Esophagus (tissue), 2 donors: ENCODE measurements around the gene SMYD5. TPM values are rescaled to one million over a fixed set of nuclear protein-coding genes. Genes with fewer than 3 reads are reported as not detected.

ENCODE experiments used
- H3K27ac ChIP-seq, 2 donors: one replicate each; pipeline ENCODE4 v1.5.1; 2013; ENCODE audit warnings: low read depth in 2 of 2, mild to moderate bottlenecking in 2 of 2, inconsistent platforms in 1 of 2, low read length in 1 of 2, moderate library complexity in 1 of 2
- H3K27me3 ChIP-seq, 2 donors: one replicate each; pipeline ENCODE4 v1.6.1; 2013; ENCODE audit warnings: low read length in 2 of 2, control low read depth in 1 of 2, mild to moderate bottlenecking in 1 of 2; ENCODE audit not compliant: insufficient read depth in 2 of 2, control insufficient read depth in 1 of 2
- H3K36me3 ChIP-seq, 2 donors: one replicate each; pipeline ENCODE4 v1.6.1; 2013; ENCODE audit warnings: low read length in 1 of 2; ENCODE audit not compliant: control insufficient read depth in 2 of 2, insufficient read depth in 2 of 2
- H3K4me1 ChIP-seq, 2 donors: one replicate each; pipeline ENCODE4 v1.6.1; 2013; ENCODE audit warnings: low read length in 1 of 2; ENCODE audit not compliant: control insufficient read depth in 2 of 2, insufficient read depth in 2 of 2
- H3K4me3 ChIP-seq, 2 donors: one replicate each; pipeline ENCODE4 v1.5.1; 2013; ENCODE audit warnings: low read length in 2 of 2, mild to moderate bottlenecking in 2 of 2, low read depth in 1 of 2, moderate library complexity in 1 of 2
- H3K9me3 ChIP-seq, 2 donors: one replicate each; pipeline ENCODE4 v1.6.1; 2013; ENCODE audit warnings: mild to moderate bottlenecking in 2 of 2, low read depth in 1 of 2, low read length in 1 of 2, moderate library complexity in 1 of 2; ENCODE audit not compliant: control insufficient read depth in 2 of 2, insufficient read depth in 1 of 2
- WGBS, 2 donors: extraction: QIAGEN DNeasy Blood & Tissue Kit; methylation state at CpG; one replicate each; pipeline ENCODE4 v1.1.7; 2013; 5-methylcytosine and 5-hydroxymethylcytosine counted together
- polyA plus RNA-seq, 2 donors: library from polyadenylated mRNA; stranded (reverse); fragments of 200-250 nt; gene quantifications; one replicate each; pipeline ENCODE4 v1.2.3, GENCODE V29; 2013
- donor health status: healthy with polysubstance abuse.
- donor health status: Bipolar disorder and iron deficiency.

SMYD5 gene
- polyA plus RNA-seq, 2 donors = 12.6 to 13.6 TPM

- no peaks in the 10 kb centered on the region for H3K9me3 ChIP-seq
- H3K27me3 ChIP-seq = no peaks in the 10 kb centered on the region
- WGBS, 2 donors = 83 to 87% methylated on average over 9 of the region's 9 CpGs
- H3K27ac ChIP-seq = no peak overlapping the region
- H3K4me1 ChIP-seq = no peaks in the 10 kb centered on the region
- peaks cover 27 to 53% of the 10 kb centered on the region in 2 donors for H3K36me3 ChIP-seq
- H3K4me3 ChIP-seq = no peak overlapping the region
Observed at GRCh38 chr2:73249636-73250035, 35.6 kb downstream of the SMYD5 start.

GRCh38 chr2:73250872-73251846 is 37.1 kb downstream of the SMYD5 start:
- Histone ChIP-seq H3K27me3 (no peaks in the 10 kb centered on the region), H3K9me3 (no peaks in the 10 kb centered on the region), H3K36me3 (peaks cover 23 to 49% of the 10 kb centered on the region in 2 donors), H3K27ac (no peak overlapping the region), H3K4me1 (peaks cover 0 to 2% of the 10 kb centered on the region in 2 donors), H3K4me3 (no peak overlapping the region)
- WGBS, 2 donors = 82 to 88% methylated on average over 17 of the region's 17 CpGs

GRCh38 chr2:73252238-73253027 is 38.4 kb downstream of the SMYD5 start:
- Histone ChIP-seq H3K9me3 (no peaks in the 10 kb centered on the region), H3K36me3 (peaks cover 23 to 43% of the 10 kb centered on the region in 2 donors), H3K4me1 (peaks cover 0 to 2% of the 10 kb centered on the region in 2 donors), H3K4me3 (no peak overlapping the region), H3K27me3 (no peaks in the 10 kb centered on the region), H3K27ac (no peak overlapping the region)
- WGBS, 2 donors = 78 to 85% methylated on average over 17 of the region's 17 CpGs

- Histone ChIP-seq H3K27ac (peak overlapping the region in 1 of 2 donors; percentile 54), H3K36me3 (peaks cover 15 to 38% of the 10 kb centered on the region in 2 donors), H3K9me3 (no peaks in the 10 kb centered on the region), H3K4me1 (peaks cover 0 to 2% of the 10 kb centered on the region in 2 donors), H3K4me3 (no peak overlapping the region), H3K27me3 (no peaks in the 10 kb centered on the region)
- WGBS, 2 donors = 68 to 72% methylated on average over 2 of the region's 2 CpGs
Observed at GRCh38 chr2:73253400-73253799, 39.4 kb downstream of the SMYD5 start.

GRCh38 chr2:73253901-73254300 is 39.9 kb downstream of the SMYD5 start:
- no peaks in the 10 kb centered on the region for H3K9me3 ChIP-seq
- peaks cover 15 to 35% of the 10 kb centered on the region in 2 donors for H3K36me3 ChIP-seq
- H3K4me3 ChIP-seq = no peak overlapping the region
- H3K27me3 ChIP-seq = no peaks in the 10 kb centered on the region
- peak overlapping the region in 1 of 2 donors; percentile 65 for H3K27ac ChIP-seq
- H3K4me1 ChIP-seq = peaks cover 0 to 2% of the 10 kb centered on the region in 2 donors
- WGBS, 2 donors = 80 to 81% methylated on average over 3 of the region's 3 CpGs

GRCh38 chr2:73254343-73255006 is 40.4 kb downstream of the SMYD5 start:
- Histone ChIP-seq H3K36me3 (peaks cover 15 to 35% of the 10 kb centered on the region in 2 donors), H3K4me3 (no peak overlapping the region), H3K27ac (peak overlapping the region in 1 of 2 donors; percentile 65), H3K27me3 (no peaks in the 10 kb centered on the region), H3K4me1 (peaks cover 0 to 2% of the 10 kb centered on the region in 2 donors), H3K9me3 (no peaks in the 10 kb centered on the region)
- 79 to 86% methylated on average over 7 of the region's 7 CpGs for WGBS, 2 donors

- WGBS, 2 donors = 37 to 38% methylated on average over 4 of the region's 4 CpGs
- H3K4me1 ChIP-seq = peaks cover 0 to 2% of the 10 kb centered on the region in 2 donors
- no peaks in the 10 kb centered on the region for H3K27me3 ChIP-seq
- H3K27ac ChIP-seq = no peak overlapping the region
- H3K36me3 ChIP-seq = peaks cover 15 to 28% of the 10 kb centered on the region in 2 donors
- no peak overlapping the region for H3K4me3 ChIP-seq
- H3K9me3 ChIP-seq = no peaks in the 10 kb centered on the region
Observed at GRCh38 chr2:73255007-73255644, 41.1 kb downstream of the SMYD5 start.

- H3K27me3 ChIP-seq = no peaks in the 10 kb centered on the region
- peaks cover 13 to 21% of the 10 kb centered on the region in 2 donors for H3K36me3 ChIP-seq
- 70 to 71% methylated on average over 5 of the region's 5 CpGs for WGBS, 2 donors
- H3K9me3 ChIP-seq = no peaks in the 10 kb centered on the region
- H3K4me1 ChIP-seq = peaks cover 0 to 2% of the 10 kb centered on the region in 2 donors
- H3K27ac ChIP-seq = no peak overlapping the region
- no peak overlapping the region for H3K4me3 ChIP-seq
Observed at GRCh38 chr2:73255907-73256617, 42.0 kb downstream of the SMYD5 start.
